Measurements from ENCODE around the gene TPK1.

GRCh38 chr7:144821067-144821466 is 14.8 kb downstream of the TPK1 start:
- TF ChIP-seq CTCF (IDR thresholded peaks at IDR 0.05) = no peak
- no peak for TF ChIP-seq POLR2A (IDR thresholded peaks at IDR 0.05)

Measured in gastroesophageal sphincter (tissue), 3 donors.